Pancreas (tissue), 10 donors: ENCODE measurements around the gene SYNCRIP. TPM values are rescaled to one million over a fixed set of nuclear protein-coding genes. Genes with fewer than 3 reads are reported as not detected.
A peak's percentile ranks its signal among the peaks of the same experiment; 100 is the strongest.
"Not testable (repeated sequence)": the region's sequence is repeated elsewhere in the genome, so short reads cannot be mapped to it uniquely, and the experiment has no call there.

ENCODE experiments used
- ATAC-seq, 4 donors: fragments of 200-7000 bp; cut with Tn5 transposase; one replicate each; pipeline versions ENCODE4 v1.8.0 to v1.9.1; 2020; ENCODE audit warnings: mild to moderate bottlenecking in 4 of 4, moderate library complexity in 4 of 4
- DNase-seq, 6 donors: peaks; one replicate each; pipeline ENCODE4 v3.0.0-alpha.2; 2020
- FAIRE-seq: peaks from 2 replicates; lab custom pipeline; 2012; peaks lifted over from hg19 to GRCh38; lab: Jason Lieb, UNC
- H3K27ac ChIP-seq, 4 donors: fragments of 200-600 bp; sonication (generic); 1 replicate in 3 of 4; 2 replicates in 1 of 4; pipeline versions ENCODE4 v1.5.0 to v1.8.0; 2020
- H3K27me3 ChIP-seq, 4 donors: fragments of 200-600 bp; one replicate each; pipeline ENCODE4 v1.8.0; 2021
- H3K36me3 ChIP-seq, 3 donors: fragments of 200-600 bp; sonication (generic) in 1 of 3; one replicate each; pipeline versions ENCODE4 v1.5.0 to v1.8.0; 2020 to 2021
- H3K4me1 ChIP-seq, 3 donors: fragments of 200-600 bp; one replicate each; pipeline ENCODE4 v1.8.0; 2021
- H3K4me3 ChIP-seq, 4 donors: fragments of 200-600 bp; sonication (generic) in 2 of 4; one replicate each; pipeline versions ENCODE4 v1.5.0 to v1.8.0; 2020 to 2021
- H3K9me3 ChIP-seq, 4 donors: fragments of 200-600 bp; one replicate each; pipeline ENCODE4 v1.8.0; 2021
- CTCF ChIP-seq, 4 donors: fragments of 200-600 bp; sonication (generic) in 3 of 4; IDR thresholded peaks; one replicate each; pipeline versions ENCODE4 v1.5.0 to v1.8.0; 2021; ENCODE audit warnings: antibody characterized with exemption in 4 of 4
- WGBS, 2 donors: extraction: QIAGEN DNeasy Blood & Tissue Kit; methylation state at CpG; one replicate each; pipeline ENCODE4 v1.1.7; 2013; 5-methylcytosine and 5-hydroxymethylcytosine counted together
- intact Hi-C, 3 donors: fragments of 100-400 bp; cut with DNase I; formaldehyde crosslinking; loops; one replicate each; pipeline versions ENCODE4 v1.11.1 to v1.14.2; 2022
- polyA plus RNA-seq, 2 donors: library from polyadenylated mRNA; stranded (reverse); fragments of 200-250 nt; gene quantifications; one replicate each; pipeline ENCODE4 v1.2.3, GENCODE V29; 2013
- total RNA-seq, 6 donors: library from RNA; stranded (reverse); fragmentation: NEBNext Ultra II Directional in 4 of 6; extraction: Animal tissue kit (Norgen Biotek cat#: 25700) in 4 of 6; gene quantifications; one replicate each; pipeline versions ENCODE4 v1.2.1 to v1.2.4, GENCODE V29; 2021 to 2023
- donor health status: healthy with polysubstance abuse.
- donor health status: DM: no; HTN: no; CAD: no; lungs with moderate emphysema.
- donor health status: DM: no; HTN: no; CAD: no.
- donor health status: control.
- donor health status: control.
- donor health status: Bipolar disorder and iron deficiency.
- donor health status: DM: yes; HTN: yes; CAD: no.
- donor health status: DM: no; HTN: no; CAD: no.
- donor health status: DM: no; HTN: no; CAD: no.
- donor health status: DM: yes; HTN: yes; CAD: no.

SYNCRIP gene
- total and polyA plus RNA-seq, 8 donors, result 14.6 to 48.9 (median 34.9) TPM

- no peak overlapping the region for H3K27ac ChIP-seq
- H3K4me3 ChIP-seq, result no peak overlapping the region
- TF ChIP-seq CTCF (IDR thresholded peaks at IDR 0.05), result no peak
- no peaks in the 10 kb centered on the region for H3K27me3 ChIP-seq
- H3K9me3 ChIP-seq, result no peaks in the 10 kb centered on the region
- H3K36me3 ChIP-seq, result no peaks in the 10 kb centered on the region
- 63 to 83% methylated on average over 1 of the region's 1 CpG for WGBS, 2 donors
- FAIRE-seq (no peak), ATAC-seq (no peak), DNase-seq (no peak)
- H3K4me1 ChIP-seq, result peaks cover 6 to 17% (median 15%) of the 10 kb centered on the region in 3 donors
- intact Hi-C loops, result no loop called here
Observed at GRCh38 chr6:85591207-85591606, 51.5 kb downstream of the SYNCRIP start.

GRCh38 chr6:85585741-85586140, 56.9 kb downstream of the SYNCRIP start:
- Histone ChIP-seq H3K36me3 (no peaks in the 10 kb centered on the region), H3K9me3 (no peaks in the 10 kb centered on the region), H3K27ac (no peak overlapping the region), H3K27me3 (no peaks in the 10 kb centered on the region), H3K4me3 (no peak overlapping the region), H3K4me1 (peaks cover 6 to 8% (median 6%) of the 10 kb centered on the region in 3 donors)
- intact Hi-C loops, result no loop called here
- 91 to 98% methylated on average over 3 of the region's 3 CpGs for WGBS, 2 donors
- ATAC-seq, result no peak
- no peak for FAIRE-seq
- TF ChIP-seq CTCF (IDR thresholded peaks at IDR 0.05), result no peak
- DNase-seq, result no peak

- FAIRE-seq, H3K27me3 ChIP-seq, H3K4me3 ChIP-seq, ATAC-seq, H3K27ac ChIP-seq, intact Hi-C loops, H3K36me3 ChIP-seq, DNase-seq, H3K9me3 ChIP-seq: not testable (repeated sequence)
- peaks cover 18 to 22% (median 21%) of the 10 kb centered on the region in 3 donors for H3K4me1 ChIP-seq
- WGBS, 2 donors, result 99% methylated on average over 4 of the region's 4 CpGs
Observed at GRCh38 chr6:85582832-85583231, 59.9 kb downstream of the SYNCRIP start.

- Histone ChIP-seq H3K4me1 (peaks cover 18 to 28% (median 23%) of the 10 kb centered on the region in 3 donors), H3K4me3 (no peak overlapping the region), H3K27ac (no peak overlapping the region), H3K36me3 (no peaks in the 10 kb centered on the region), H3K9me3 (no peaks in the 10 kb centered on the region), H3K27me3 (no peaks in the 10 kb centered on the region)
- intact Hi-C loops, result no loop called here
- DNase-seq (no peak), FAIRE-seq (no peak), ATAC-seq (no peak)
- TF ChIP-seq CTCF (IDR thresholded peaks at IDR 0.05), result no peak
Observed at GRCh38 chr6:85581572-85581971, 61.1 kb downstream of the SYNCRIP start.

- peaks cover 20 to 28% (median 26%) of the 10 kb centered on the region in 3 donors for H3K4me1 ChIP-seq
- H3K9me3 ChIP-seq, result no peaks in the 10 kb centered on the region
- 47 to 57% methylated on average over 1 of the region's 1 CpG for WGBS, 2 donors
- no peaks in the 10 kb centered on the region for H3K27me3 ChIP-seq
- no peak for TF ChIP-seq CTCF (IDR thresholded peaks at IDR 0.05)
- ATAC-seq, result peak; percentile 75 to 86 (median 82)
- H3K36me3 ChIP-seq, result no peaks in the 10 kb centered on the region
- intact Hi-C loops, result no loop called here
- peak overlapping the region in 3 of 4 donors; percentile 26 to 63 (median 40) for H3K27ac ChIP-seq
- FAIRE-seq, result no peak
- no peak overlapping the region for H3K4me3 ChIP-seq
- peak in 4 of 6 donors; percentile 23 to 62 (median 42) for DNase-seq
Observed at GRCh38 chr6:85580878-85581267, 61.8 kb downstream of the SYNCRIP start.
